Ectodermal cell (in vitro differentiated cells): Measurements from ENCODE around the gene GPC5.
"Not testable (repeated sequence)": the region's sequence is repeated elsewhere in the genome, so short reads cannot be mapped to it uniquely, and the experiment has no call there.

Experiments used
- H3K27ac ChIP-seq: 2 replicates; pipeline ENCODE4 v1.7.0; 2013; ENCODE audit warnings: mild to moderate bottlenecking, low read depth, low read length; ENCODE audit not compliant: insufficient read depth, poor library complexity, severe bottlenecking
- H3K27me3 ChIP-seq: 2 replicates; pipeline ENCODE4 v1.7.0; 2013; ENCODE audit warnings: mild to moderate bottlenecking, low read length; ENCODE audit not compliant: insufficient read depth, control insufficient read depth, poor library complexity, severe bottlenecking
- H3K36me3 ChIP-seq: one replicate; pipeline ENCODE4 v1.7.0; 2013; ENCODE audit warnings: low read length; ENCODE audit not compliant: control insufficient read depth, insufficient read depth
- H3K4me1 ChIP-seq: one replicate; pipeline ENCODE4 v1.7.0; 2013; ENCODE audit warnings: low read length; ENCODE audit not compliant: control insufficient read depth, insufficient read depth
- H3K4me3 ChIP-seq: 2 replicates; pipeline ENCODE4 v1.7.0; 2013; ENCODE audit warnings: low read depth, low read length, control low read depth; ENCODE audit not compliant: insufficient read depth
- H3K9me3 ChIP-seq: 2 replicates; pipeline ENCODE4 v1.7.0; 2013; ENCODE audit warnings: mild to moderate bottlenecking, low read length, moderate library complexity; ENCODE audit not compliant: control insufficient read depth
- WGBS, 2 experiments: methylation state at CpG; one replicate each; pipeline ENCODE4 v1.1.7; 2013; ENCODE audit warnings: missing lambda C conversion rate in 2 of 2; 5-methylcytosine and 5-hydroxymethylcytosine counted together

GPC5 gene

GRCh38 chr13:91659256-91660075, 261.0 kb downstream of the GPC5 start:
- Histone ChIP-seq H3K36me3 (no peaks in the 10 kb centered on the region), H3K27ac (no peak overlapping the region), H3K4me1 (no peaks in the 10 kb centered on the region), H3K27me3 (no peaks in the 10 kb centered on the region), H3K4me3 (no peak overlapping the region), H3K9me3 (no peaks in the 10 kb centered on the region)
- 82 to 100% methylated on average over 3 to 4 of the region's 4 CpGs for WGBS, 2 experiments

DNA sequence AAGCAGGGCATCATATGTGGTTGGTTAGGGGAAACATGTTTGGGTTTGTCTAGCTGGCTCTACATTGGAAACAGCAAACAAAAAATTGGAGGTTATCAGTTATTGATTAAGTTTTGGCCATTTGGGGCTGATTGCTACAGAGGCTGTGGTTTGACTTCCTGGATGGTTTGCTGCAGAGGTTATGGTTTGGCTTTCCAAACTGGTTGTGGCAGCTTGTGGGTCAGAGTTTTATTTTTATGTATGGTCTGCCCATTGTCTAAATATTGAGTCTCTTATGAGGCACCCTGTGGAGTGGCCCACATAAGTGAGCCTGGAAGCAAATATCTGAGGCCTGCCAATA, 261.6 kb downstream of the GPC5 start:
- H3K4me1 ChIP-seq = no peaks in the 10 kb centered on the region
- no peaks in the 10 kb centered on the region for H3K27me3 ChIP-seq
- no peaks in the 10 kb centered on the region for H3K9me3 ChIP-seq
- H3K4me3 ChIP-seq = no peak overlapping the region
- H3K36me3 ChIP-seq = no peaks in the 10 kb centered on the region
- H3K27ac ChIP-seq = no peak overlapping the region

GRCh38 chr13:91661692-91662490, 263.5 kb downstream of the GPC5 start:
- 89 to 90% methylated on average over 4 of the region's 4 CpGs for WGBS, 2 experiments
- H3K36me3 ChIP-seq = no peaks in the 10 kb centered on the region
- no peak overlapping the region for H3K4me3 ChIP-seq
- H3K27me3 ChIP-seq = no peaks in the 10 kb centered on the region
- no peaks in the 10 kb centered on the region for H3K4me1 ChIP-seq
- H3K9me3 ChIP-seq = no peaks in the 10 kb centered on the region
- H3K27ac ChIP-seq = no peak overlapping the region

GRCh38 chr13:91664039-91664438, 265.6 kb downstream of the GPC5 start:
- H3K36me3 ChIP-seq = no peaks in the 10 kb centered on the region
- H3K27ac ChIP-seq = no peak overlapping the region
- 94 to 95% methylated on average over 3 of the region's 3 CpGs for WGBS, 2 experiments
- H3K9me3 ChIP-seq = no peaks in the 10 kb centered on the region
- no peaks in the 10 kb centered on the region for H3K27me3 ChIP-seq
- H3K4me1 ChIP-seq = no peaks in the 10 kb centered on the region
- no peak overlapping the region for H3K4me3 ChIP-seq

DNA sequence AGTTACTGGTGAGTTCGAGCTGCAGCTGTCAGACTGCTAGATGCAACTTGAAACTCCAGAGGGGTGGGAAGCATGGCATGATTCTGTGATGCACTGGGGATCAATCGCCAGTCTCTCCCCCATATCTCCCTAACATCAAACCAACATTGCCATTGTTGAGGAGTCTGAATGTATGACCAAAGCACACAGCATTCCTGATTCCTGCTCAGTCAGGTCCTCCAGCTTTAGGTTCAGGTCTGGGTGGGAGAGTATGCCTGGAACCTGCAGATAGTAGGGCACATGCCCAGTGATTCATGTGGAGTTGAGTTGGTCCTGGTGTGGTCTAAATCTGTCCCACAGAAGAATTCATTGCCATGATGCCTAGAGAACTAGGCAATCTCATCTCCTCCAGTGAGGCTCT, 269.1 kb downstream of the GPC5 start:
- Histone ChIP-seq H3K27ac (no peak overlapping the region), H3K27me3 (no peaks in the 10 kb centered on the region), H3K4me3 (no peak overlapping the region), H3K4me1 (no peaks in the 10 kb centered on the region), H3K9me3 (no peaks in the 10 kb centered on the region), H3K36me3 (no peaks in the 10 kb centered on the region)
- 83 to 94% methylated on average over 2 of the region's 2 CpGs for WGBS, 2 experiments

DNA sequence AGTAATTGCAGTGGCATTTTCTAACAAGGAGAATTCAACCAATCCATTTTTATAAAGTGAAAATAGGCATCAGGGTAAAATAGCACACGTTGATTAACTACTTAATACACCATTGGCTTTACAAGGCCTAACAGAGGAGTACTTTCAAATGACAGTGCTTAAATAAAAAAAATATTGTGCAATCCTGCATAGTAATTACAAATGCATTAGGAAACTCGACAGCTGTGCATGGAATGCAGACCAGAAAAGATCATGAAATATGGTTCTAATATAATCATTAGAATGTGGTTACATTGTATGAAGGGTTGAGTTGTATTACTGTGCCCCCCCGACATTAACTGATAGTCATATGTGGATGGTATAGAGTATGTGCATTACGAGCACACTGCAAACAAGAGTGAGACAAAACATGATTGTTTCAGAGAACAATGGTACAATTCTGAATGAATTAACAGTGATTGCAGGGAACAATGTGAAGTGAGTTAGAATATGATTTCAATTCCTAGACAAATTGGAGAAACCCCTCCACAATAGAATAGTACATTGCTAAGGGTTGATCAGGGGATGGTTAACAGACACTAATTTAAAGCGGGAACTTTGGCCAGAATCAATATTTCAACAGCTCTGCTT, 270.6 kb downstream of the GPC5 start:
- WGBS, 2 experiments = 88 to 90% methylated on average over 4 to 5 of the region's 5 CpGs

DNA sequence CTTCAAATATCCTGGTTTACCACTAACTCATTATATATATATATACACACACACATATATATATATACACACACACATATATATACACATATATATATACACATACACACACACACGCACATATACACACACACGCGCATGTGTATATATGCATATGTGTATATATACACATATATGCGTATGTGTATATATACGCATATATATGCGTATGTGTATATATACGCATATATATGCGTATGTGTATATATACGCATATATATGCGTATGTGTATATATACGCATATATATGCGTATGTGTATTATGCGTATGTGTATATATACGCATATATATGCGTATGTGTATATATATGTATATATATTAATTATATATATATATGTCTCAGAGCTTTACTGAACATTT, 275.9 kb downstream of the GPC5 start:
- not testable (repeated sequence) for H3K27ac ChIP-seq, H3K27me3 ChIP-seq, H3K4me3 ChIP-seq, H3K9me3 ChIP-seq, H3K36me3 ChIP-seq, H3K4me1 ChIP-seq
- 97 to 98% methylated on average over 9 to 11 of the region's 15 CpGs for WGBS, 2 experiments

More for the DNA sequence above, 270.6 kb downstream of the GPC5 start:
- Histone ChIP-seq H3K4me1 (no peaks in the 10 kb centered on the region), H3K4me3 (no peak overlapping the region), H3K27ac (no peak overlapping the region), H3K9me3 (no peaks in the 10 kb centered on the region), H3K36me3 (no peaks in the 10 kb centered on the region), H3K27me3 (no peaks in the 10 kb centered on the region)

- Histone ChIP-seq H3K27me3 (no peaks in the 10 kb centered on the region), H3K36me3 (no peaks in the 10 kb centered on the region), H3K27ac (no peak overlapping the region), H3K4me3 (no peak overlapping the region), H3K9me3 (no peaks in the 10 kb centered on the region), H3K4me1 (no peaks in the 10 kb centered on the region)
- 87% methylated on average over 3 of the region's 3 CpGs for WGBS, 2 experiments
Measured at GRCh38 chr13:91684746-91685145, 286.3 kb downstream of the GPC5 start.

DNA sequence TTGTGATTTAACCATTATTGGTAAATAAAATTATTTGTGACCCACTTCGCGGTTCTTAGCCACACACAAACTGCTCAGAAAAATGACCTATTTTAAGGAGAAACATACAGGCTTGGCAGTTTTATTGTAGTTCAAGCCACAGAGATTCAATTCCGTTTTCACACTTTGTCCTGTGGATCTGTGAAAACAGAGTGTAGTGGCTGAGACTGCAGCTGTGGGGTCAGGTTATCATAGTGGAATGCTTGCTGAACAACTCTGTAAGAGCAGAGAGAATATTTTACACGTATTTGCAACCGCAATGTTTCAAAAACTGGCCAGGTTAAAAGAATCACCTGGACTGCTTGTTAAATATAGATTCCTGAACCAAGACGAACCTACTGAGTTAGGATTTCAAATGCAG, 292.5 kb downstream of the GPC5 start:
- Histone ChIP-seq H3K27me3 (no peaks in the 10 kb centered on the region), H3K36me3 (no peaks in the 10 kb centered on the region), H3K27ac (no peak overlapping the region), H3K4me3 (no peak overlapping the region), H3K9me3 (no peaks in the 10 kb centered on the region), H3K4me1 (no peaks in the 10 kb centered on the region)
- 89 to 91% methylated on average over 6 of the region's 6 CpGs for WGBS, 2 experiments

DNA sequence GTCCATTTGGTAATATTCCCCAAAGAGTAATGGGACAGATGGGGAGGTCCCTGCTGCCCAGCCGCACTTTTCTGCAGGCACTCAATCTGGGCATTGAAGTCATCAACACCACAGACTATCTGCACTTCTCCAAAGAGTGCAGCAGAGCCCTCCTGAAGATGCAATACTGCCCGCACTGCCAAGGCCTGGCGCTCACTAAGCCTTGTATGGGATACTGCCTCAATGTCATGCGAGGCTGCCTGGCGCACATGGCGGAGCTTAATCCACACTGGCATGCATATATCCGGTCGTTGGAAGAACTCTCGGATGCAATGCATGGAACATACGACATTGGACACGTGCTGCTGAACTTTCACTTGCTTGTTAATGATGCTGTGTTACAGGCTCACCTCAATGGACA, 295.0 kb downstream of the GPC5 start:
- H3K9me3 ChIP-seq = no peaks in the 10 kb centered on the region
- H3K4me1 ChIP-seq = no peaks in the 10 kb centered on the region
- H3K4me3 ChIP-seq = no peak overlapping the region
- WGBS, 2 experiments = 94 to 97% methylated on average over 11 of the region's 11 CpGs
- H3K27ac ChIP-seq = no peak overlapping the region
- H3K36me3 ChIP-seq = no peaks in the 10 kb centered on the region
- no peaks in the 10 kb centered on the region for H3K27me3 ChIP-seq
